Amniotic stem cell (primary cell): ENCODE results near the gene COQ9.
"Not testable (repeated sequence)": the region's sequence is repeated elsewhere in the genome, so short reads cannot be mapped to it uniquely, and the experiment has no call there.

ENCODE experiments used
- DNase-seq: peaks from one replicate; lab custom pipeline; 2025; lab: John Stamatoyannopoulos, UW

Gene COQ9

GRCh38 chr16:57485916-57486857 lies 38.9 kb downstream of the COQ9 start, which contains the start of gene DOK4:
TSS of gene DOK4 (minus strand) at chr16:57486493. CDS start at chr16:57479507, 6,986 bp downstream.
- peak; percentile 67 for DNase-seq

GRCh38 chr16:57486858-57487834 lies 39.9 kb downstream of the COQ9 start:
- no peak for DNase-seq

- no peak for DNase-seq
Measured at GRCh38 chr16:57489229-57489628, 42.0 kb downstream of the COQ9 start.

- DNase-seq = no peak
Measured at GRCh38 chr16:57493767-57494166, 46.5 kb downstream of the COQ9 start.

- DNase-seq = no peak
Measured at GRCh38 chr16:57497121-57497520, 49.8 kb downstream of the COQ9 start.

GRCh38 chr16:57498031-57498430 lies 50.8 kb downstream of the COQ9 start:
- DNase-seq = no peak

- not testable (repeated sequence) for DNase-seq
Measured at GRCh38 chr16:57499941-57500340, 52.7 kb downstream of the COQ9 start.

- no peak for DNase-seq
Measured at GRCh38 chr16:57500578-57501111, 53.4 kb downstream of the COQ9 start.

GRCh38 chr16:57501492-57501891 lies 54.2 kb downstream of the COQ9 start:
- DNase-seq = no peak

GRCh38 chr16:57502048-57502775 lies 54.9 kb downstream of the COQ9 start:
- DNase-seq = no peak

- DNase-seq = no peak
Measured at GRCh38 chr16:57503366-57503765, 56.1 kb downstream of the COQ9 start.

- DNase-seq = no peak
Measured at GRCh38 chr16:57504001-57504400, 56.7 kb downstream of the COQ9 start.

GRCh38 chr16:57504491-57504890 lies 57.2 kb downstream of the COQ9 start:
- no peak for DNase-seq

- no peak for DNase-seq
Measured at GRCh38 chr16:57505169-57505568, 57.9 kb downstream of the COQ9 start.

GRCh38 chr16:57507136-57508034 lies 60.1 kb downstream of the COQ9 start:
- DNase-seq = no peak

GRCh38 chr16:57508035-57508425 lies 60.8 kb downstream of the COQ9 start:
- DNase-seq = no peak

- DNase-seq = no peak
Measured at GRCh38 chr16:57509231-57509923, 62.1 kb downstream of the COQ9 start.

- DNase-seq = no peak
Measured at GRCh38 chr16:57510016-57510871, 63.0 kb downstream of the COQ9 start.
